ENCODE measurements around the gene HOXA3. TPM values are rescaled to one million over a fixed set of nuclear protein-coding genes. Genes with fewer than 3 reads are reported as not detected.

HOXA3 gene
- total RNA-seq, 1 experiment from 2014 or later = not detected

GRCh38 chr7:27106181-27106900 is 46.0 kb downstream of the HOXA3 start:
- DNase-seq (ENCODE audit: low read depth) = no peak

DNA sequence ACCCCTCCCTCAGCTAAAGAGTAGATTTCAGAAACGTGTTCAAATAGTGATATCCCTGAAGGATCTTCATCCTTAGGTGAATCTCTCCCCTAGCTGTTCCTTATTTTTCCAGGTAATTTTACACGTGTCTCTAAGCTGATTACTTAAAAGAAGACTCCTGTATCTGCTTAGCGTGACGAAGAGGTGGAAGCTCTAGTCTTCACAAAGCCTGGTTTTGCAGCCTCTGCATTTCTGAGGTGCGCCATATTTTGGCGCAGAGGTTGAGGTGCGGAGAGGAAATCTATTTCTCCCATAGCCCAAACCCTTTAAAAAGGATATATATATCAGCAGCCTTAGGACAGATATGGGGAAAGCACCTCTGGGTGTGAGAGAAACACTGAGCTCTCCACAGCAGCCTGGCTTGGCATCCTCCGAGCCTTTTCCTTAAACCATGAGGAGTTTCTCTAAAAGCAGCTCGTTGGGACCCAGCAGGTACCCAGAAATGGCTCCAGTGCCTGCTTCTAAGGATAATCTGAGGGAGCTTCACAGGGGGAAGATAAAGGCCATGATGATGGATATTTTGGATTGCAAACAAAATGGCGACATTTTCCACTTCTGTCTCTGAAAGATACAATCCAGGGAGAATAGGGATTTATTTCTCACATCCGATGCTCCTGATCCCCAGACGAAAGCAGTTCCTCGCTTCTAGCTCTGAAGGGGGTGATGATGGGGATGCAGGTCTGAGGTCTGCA is 46.9 kb downstream of the HOXA3 start:
- DNase-seq (ENCODE audit: low read depth) = no peak

DNA sequence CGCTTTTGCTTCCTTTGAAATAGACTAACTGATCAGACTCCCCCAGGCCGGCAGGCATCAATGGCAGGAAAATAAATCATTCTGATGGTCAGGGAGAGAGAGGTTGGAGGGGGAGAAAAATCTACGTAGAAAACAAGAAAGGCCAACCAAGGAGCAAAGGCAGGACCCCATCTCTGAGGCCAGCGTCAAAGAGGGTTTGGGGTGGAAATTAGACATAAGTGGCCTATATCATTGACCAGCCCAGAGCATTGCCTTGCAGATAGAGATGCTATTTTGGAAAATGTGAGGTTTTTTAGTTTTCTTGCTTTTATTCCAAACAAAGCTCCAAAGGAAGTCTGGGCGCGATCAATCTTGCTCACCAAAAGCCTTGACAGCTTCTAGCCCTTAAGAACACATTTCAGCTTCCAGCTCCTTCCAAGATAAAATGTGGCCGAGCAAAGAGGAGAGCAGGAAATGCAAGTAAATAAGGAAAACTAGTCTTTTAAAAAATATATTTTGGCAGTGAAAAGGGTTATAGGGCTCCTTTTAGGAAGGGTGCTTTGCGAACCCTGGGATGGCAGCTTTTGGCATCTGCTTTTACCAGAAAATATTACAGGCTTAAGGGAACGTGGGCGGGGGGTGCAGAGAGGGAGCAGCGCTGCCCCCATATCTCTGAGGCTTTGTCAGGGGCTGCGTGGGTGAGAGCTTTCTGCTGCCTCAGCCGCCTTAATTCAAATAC is 47.9 kb downstream of the HOXA3 start:
- no peak for DNase-seq (ENCODE audit: low read depth)

GRCh38 chr7:27103489-27104226 is 48.7 kb downstream of the HOXA3 start:
- DNase-seq (ENCODE audit: low read depth) = no peak

DNA sequence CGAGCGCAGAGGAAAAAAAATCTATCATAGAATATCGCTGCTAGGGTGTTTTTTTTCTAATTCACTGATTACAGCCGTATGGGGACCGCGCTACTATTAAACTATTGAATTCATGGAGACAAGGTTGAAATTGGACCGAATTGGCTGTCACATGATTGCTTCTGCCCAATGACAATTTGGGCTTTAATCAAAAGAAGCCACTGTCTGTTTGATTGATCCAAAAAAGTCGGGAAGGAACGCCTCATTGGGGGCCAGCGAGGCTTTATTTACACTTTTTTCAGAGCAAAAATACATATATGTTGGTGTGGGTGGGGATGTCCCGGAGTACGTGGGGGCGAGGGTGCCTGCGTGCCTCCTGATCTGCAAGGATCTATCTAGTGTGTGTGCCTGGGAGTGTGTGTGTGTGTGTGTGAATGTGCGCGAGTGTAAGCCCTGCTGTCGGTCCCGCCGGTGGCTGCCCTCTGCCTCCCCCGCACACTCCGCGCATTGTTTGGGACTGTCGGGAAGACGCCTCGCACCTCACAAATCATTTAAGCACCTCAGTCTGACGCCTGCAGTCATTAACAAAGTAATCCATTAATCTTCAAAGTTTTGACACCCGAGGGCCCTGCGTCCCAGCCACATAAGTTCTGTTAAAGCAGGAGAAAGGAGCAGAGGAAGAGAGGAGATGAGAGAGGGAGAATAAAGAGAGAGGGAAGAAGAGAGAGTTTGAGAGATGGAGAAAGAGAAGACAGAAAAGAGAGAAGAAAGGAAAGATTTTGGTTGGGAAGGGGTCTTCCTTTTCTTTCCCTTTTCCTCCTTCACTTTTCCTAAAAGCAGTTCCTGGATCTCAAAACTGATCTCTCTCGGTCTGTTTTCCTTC is 49.6 kb downstream of the HOXA3 start, which contains the start of gene HOXA2:
TSS of gene HOXA2 (minus strand) at position 103 of the 862 bp plus-strand sequence. CDS start 183 bp downstream, outside the sequence.
- no peak for DNase-seq (ENCODE audit: low read depth)

- no peak for DNase-seq (ENCODE audit: low read depth)
These were observed 50.3 kb downstream of the HOXA3 start for GRCh38 chr7:27101957-27102580.

- no peak for DNase-seq (ENCODE audit: low read depth)
These were observed 51.0 kb downstream of the HOXA3 start for GRCh38 chr7:27101171-27101956.

DNA sequence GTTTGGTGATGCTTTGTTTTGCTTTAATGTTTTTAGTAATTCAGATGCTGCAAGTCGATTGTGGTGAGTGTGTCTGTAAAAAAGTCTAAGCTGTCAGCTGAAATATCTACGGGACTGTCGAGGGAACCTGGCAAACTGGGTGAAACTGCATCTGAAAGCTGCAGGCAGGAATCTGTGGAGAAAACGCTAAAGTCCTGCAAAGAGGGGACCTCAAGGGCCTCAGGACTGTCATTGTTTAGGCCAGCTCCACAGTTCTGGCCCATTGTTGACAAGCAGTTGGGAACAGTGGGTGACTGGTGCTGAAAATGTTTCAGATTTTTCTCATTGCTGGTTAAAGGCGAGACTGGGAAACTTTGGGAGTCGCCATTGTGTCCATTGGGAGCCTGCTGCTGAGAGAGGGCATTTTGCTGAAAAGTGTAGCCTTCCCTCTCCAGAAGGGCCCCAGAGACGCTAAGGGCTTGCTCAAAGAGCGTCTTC is 51.7 kb downstream of the HOXA3 start:
- DNase-seq (ENCODE audit: low read depth) = no peak

GRCh38 chr7:27099453-27100370 is 52.7 kb downstream of the HOXA3 start:
- no peak for DNase-seq (ENCODE audit: low read depth)

DNA sequence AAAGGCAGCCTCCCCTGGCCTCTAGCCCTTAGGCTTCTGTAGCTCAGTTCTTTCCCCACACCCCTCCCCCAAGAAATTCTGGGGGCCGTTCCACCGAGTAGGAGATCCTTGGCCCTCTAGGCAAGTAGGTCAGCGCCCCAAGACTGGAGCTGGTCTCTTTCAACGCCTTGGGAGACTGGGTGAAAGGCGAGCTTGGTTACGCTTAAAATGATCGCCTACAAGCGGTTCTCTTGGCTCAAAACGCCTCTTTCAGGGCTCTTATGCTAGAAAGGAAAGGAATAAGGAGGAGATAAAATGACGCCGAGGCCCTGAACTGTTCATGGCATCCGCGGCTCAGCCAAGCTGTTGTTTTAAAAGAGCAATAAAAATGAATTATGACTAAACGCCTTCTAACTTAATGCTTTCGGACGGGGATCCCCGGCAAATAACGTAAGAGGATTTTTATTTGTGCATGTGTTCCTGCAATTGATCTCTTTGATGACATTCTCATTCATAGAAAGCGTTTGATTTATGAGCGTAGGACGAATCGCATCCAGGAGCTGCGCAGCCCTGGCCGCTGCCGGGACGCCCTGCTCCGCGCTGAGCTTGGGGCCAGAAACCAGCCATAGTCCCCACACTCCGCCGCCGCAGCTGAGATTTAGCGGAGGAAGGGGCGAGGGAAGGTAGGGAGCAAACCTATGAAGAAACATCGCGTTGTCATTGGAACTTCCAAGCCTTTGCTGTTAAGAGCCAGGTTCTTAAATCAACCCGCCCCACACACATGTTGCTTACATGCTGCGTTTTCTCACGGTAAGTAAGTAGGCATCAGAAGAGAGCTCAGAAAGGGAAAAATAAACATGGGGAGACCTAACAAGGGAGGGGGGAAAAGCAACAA is 53.6 kb downstream of the HOXA3 start:
- DNase-seq (ENCODE audit: low read depth) = no peak

- peak; percentile 45 for DNase-seq (ENCODE audit: low read depth)
These were observed 54.5 kb downstream of the HOXA3 start for GRCh38 chr7:27097686-27098577.

DNA sequence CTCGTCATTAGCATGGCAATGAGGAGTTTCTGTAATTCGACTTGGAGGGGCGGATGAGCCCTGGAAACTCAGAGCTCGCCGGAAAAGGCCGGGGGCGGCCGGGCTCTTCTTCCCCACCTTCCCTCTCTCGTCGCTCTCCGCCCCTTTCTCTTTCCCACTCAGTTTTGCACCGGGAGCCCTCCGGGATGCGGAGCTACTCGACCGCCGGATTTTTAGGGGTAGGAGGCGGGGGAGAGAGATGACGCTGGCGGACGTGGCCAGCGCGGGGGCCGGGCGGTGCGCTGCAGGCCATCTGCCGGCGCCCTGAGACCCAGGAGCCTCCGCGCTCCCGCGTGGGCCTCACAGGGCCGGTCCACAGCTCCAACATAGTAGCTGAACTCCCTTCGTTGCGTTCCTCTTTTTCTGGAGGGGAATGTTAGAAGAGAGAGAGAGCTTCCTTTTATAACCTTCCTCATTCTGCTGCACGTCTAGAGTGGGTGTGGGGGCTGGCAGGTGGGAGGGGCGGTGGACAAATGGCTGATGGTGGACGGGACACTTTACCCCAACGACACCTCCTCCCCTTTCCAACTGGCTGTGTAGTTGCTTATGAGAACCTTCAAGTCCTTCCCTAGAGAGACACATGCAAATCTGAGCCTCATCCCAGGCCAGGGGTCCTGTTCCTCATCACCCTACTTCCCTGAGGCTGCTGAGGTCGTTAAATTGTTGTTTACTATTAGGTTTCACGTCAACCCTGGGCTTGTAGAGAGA is 55.4 kb downstream of the HOXA3 start:
- peak; percentile 25 for DNase-seq (ENCODE audit: low read depth)

- peak; percentile 86 for DNase-seq (ENCODE audit: low read depth)
These were observed 56.3 kb downstream of the HOXA3 start, which contains the start of gene HOXA1 for GRCh38 chr7:27095897-27096767. Gene HOXA1, minus strand, starts transcription at chr7:27096000. Its CDS starts 88 bp downstream, at chr7:27095912.

Data from HT1080 (cell line).